Mammary epithelial cell (primary cell): ENCODE data around the gene SP110.

Experiments
- EZH2 ChIP-seq: IDR thresholded peaks from 2 replicates; pipeline ENCODE4 v1.6.1; 2012; ENCODE audit warnings: low read length, inconsistent platforms, borderline replicate concordance
- TF ChIP-seq, protein P1 (sequence below), 2 donors: IDR thresholded peaks in 1 of 2; conservative IDR thresholded peaks in 1 of 2; 2 replicates each; pipeline ENCODE4 v1.5.1; 2011 to 2012; ENCODE audit warnings: inconsistent platforms in 2 of 2, low read length in 2 of 2, mild to moderate bottlenecking in 2 of 2, control low read depth in 1 of 2, low read depth in 1 of 2; ENCODE audit not compliant: insufficient read depth in 1 of 2; ENCODE audit errors: extremely low read depth in 1 of 2

DNA sequence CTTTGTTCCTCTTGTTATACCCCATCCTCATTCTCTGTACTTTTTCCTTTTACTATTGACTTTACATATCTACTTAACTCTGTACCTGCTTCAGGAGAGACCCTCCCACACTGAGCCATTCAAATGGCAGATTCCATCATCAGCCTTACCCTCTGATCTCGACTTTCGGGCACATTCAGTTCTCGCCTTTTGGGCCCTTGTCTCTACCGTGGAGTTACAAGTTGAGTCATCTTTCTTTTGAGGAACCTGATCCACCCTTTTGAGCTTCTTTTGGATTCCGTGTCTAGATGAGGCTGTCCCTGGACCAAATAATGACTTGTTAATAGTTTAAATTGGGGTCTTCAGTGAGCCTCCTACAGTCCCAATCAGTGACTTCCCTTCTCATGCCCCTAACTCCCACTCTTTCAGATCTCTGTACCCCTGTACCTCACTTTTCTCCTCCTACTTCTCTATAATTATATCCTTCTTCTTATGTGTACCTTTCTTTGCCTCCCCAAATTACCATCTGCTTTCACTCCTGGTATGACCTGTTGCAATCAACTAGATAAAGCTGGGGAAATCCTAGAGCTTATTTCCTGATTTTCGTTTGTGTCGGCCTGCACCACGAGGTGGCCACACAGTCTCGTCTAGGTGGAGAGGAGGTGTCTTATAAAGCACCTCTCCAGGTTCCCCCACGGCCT, 17.2 kb downstream of the SP110 start:
- TF ChIP-seq, protein P1, sequence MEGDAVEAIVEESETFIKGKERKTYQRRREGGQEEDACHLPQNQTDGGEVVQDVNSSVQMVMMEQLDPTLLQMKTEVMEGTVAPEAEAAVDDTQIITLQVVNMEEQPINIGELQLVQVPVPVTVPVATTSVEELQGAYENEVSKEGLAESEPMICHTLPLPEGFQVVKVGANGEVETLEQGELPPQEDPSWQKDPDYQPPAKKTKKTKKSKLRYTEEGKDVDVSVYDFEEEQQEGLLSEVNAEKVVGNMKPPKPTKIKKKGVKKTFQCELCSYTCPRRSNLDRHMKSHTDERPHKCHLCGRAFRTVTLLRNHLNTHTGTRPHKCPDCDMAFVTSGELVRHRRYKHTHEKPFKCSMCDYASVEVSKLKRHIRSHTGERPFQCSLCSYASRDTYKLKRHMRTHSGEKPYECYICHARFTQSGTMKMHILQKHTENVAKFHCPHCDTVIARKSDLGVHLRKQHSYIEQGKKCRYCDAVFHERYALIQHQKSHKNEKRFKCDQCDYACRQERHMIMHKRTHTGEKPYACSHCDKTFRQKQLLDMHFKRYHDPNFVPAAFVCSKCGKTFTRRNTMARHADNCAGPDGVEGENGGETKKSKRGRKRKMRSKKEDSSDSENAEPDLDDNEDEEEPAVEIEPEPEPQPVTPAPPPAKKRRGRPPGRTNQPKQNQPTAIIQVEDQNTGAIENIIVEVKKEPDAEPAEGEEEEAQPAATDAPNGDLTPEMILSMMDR (conservative IDR thresholded peaks at IDR 0.05 in 1 of 2, IDR thresholded peaks at IDR 0.05 in 1 of 2; ENCODE audit: extremely low read depth in 1 of 2, insufficient read depth in 1 of 2, low read depth in 1 of 2, low read length in 2 of 2), result no peak
- TF ChIP-seq EZH2, result no peak
